Peyer's patch (tissue), 4 donors: ENCODE measurements around the gene MIAT.

Source experiments
- CTCF ChIP-seq, 6 experiments: fragments of 450-650 bp in 4 of 6; fragments of 200-600 bp in 2 of 6; sonication (generic) in 1 of 6; IDR thresholded peaks; one replicate each; pipeline ENCODE4 v1.5.1; 2017 to 2019; ENCODE audit warnings: antibody characterized with exemption in 6 of 6, mild to moderate bottlenecking in 3 of 6, moderate library complexity in 1 of 6
- POLR2A ChIP-seq, 2 donors: fragments of 450-650 bp; IDR thresholded peaks; one replicate each; pipeline ENCODE4 v1.5.1; 2017; ENCODE audit warnings: antibody characterized with exemption in 2 of 2, mild to moderate bottlenecking in 2 of 2, moderate library complexity in 2 of 2

- TF ChIP-seq CTCF (IDR thresholded peaks at IDR 0.05) (no peak), POLR2A (IDR thresholded peaks at IDR 0.05) (no peak)
Observed at GRCh38 chr22:26634189-26634588, 23.2 kb upstream of the MIAT start.
